ENCODE data around the gene AGAP1.
A peak's percentile ranks its signal among the peaks of the same experiment; 100 is the strongest.

The AGAP1 gene

DNA sequence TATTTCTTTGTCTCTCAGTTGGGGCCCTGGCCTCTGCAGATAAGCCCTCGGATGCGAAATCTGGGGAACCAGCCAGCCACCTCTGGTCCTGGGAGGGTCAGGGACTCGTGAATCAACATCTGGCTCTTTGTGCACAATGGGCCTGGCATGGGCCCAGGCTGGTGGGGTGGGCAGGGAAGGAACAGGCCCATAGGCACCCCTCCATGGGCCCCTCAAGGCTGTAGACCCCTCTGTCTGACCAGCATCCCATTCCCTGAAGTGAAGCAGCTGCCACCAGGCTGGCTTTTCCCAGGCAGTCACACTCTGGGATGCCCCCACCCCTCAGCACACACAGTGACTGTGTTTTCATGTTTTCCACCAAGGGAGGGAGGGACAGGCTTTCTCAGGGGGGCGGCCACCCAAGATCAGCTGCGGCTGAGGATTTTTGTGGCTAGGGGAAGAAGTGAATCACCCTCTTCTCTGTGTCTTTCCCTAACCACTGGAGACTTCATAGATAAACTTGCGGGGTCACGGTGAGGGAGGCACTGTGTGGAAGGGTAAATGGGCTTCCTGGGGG is 166.0 kb downstream of the AGAP1 start:
- DNase-seq = peak in 12 of 56 donors; percentile 13 to 62 (median 34)

DNA sequence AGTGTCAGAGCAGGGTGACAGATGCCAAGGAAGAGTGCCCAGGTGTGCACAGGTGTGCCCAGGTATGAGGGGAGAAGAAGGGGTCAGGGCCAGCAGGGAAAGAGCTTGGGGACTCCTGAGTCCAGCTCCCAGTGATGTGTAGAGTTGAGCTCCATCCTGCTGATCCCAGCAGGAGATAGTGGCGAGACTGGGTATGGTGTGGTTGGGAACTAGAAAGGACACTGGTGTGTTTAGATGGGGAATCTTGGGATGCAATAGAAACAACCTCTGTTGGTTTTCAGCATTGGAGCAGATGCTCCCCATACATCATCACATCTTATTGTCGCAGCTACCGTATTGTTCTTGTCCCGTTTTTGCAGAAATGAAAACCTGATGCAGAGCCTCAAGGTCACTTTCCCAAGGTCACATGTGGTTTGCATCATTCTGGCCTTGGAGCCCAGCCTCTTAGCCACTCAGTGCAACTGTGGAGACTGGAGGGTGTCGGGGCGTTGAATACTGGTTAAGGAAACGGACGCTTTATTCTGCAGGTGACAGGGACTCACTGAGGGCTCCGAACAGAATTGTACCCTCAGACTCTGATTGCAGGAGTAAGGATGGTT is 166.7 kb downstream of the AGAP1 start:
- DNase-seq = no peak

DNA sequence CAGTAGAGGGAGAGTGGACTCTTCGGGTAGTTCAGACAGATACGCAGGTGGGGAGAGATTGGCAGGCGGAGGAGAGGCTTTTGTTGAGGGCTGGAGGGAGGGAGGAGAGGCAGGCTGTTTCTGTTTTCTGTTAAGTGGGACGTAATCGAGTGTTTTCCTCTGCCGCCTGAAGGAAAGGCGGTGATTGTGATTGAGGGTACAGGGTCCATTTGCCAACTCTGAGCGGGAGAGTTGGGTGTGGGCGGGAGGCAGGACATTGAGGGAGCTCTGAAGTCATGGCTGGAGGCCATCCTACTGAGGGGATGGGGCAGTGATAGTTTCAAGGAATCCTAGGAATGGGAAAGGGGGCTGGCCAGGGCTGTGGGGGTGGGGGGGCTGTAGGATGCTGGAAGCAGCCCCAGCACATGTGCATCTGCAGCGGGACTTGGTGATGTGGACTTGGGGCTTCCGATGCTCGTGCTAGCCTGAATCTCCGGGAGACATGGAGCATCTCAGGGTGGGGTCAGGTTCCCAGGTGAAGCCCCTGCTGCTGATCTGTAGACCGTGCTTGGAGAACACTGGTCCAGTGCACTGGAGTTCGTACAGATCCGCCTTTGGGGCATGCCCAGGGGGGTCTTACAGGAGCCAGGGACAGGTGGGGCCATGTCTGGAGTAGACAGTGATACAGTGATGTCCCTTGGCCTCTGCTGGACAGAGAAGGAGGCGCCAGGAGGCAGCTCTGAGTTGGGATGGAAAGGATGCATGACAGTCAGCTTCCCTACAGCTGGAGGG is 167.5 kb downstream of the AGAP1 start:
- no peak for DNase-seq

DNA sequence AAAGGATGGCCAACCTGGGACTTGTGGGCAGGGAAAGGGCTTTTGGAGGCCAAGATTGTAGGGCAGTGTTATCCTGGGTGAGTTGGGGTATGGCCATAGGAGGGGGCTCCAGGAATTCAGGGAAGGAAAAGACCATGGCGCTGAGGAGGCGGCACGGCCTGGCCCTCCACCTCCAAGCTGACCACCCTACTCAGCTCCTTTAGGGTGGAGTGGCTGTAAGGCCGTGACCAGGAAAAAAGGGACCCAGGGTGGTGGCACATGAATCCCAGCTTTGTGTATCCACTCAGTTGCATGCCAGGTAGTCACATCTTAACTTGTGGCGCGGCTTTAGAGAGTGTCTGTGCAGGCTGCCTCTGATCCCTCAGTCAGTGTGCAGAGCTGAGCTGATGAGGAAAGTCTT is 168.1 kb downstream of the AGAP1 start:
- no peak for DNase-seq

DNA sequence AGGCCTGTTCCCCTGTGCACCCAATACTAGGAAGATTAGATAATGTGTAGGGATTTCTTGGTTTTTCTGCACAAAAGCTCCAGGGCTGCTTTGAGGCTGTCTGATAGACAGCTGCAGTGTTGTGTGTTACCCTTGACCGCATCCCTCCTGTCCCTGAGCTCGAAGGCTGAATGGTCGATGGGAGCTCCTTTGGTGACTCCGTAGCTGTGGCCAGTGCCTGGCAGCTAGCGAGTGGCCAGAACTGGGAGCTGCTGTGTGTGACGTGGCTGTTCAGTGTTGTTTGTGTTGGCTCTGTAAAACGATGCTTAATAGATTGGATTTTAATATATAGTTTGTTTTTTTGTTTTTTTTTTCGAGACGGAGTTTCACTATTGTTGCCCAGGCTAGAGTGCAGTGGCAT is 170.0 kb downstream of the AGAP1 start:
- peak in 9 of 56 donors; percentile 17 to 49 (median 32) for DNase-seq

DNA sequence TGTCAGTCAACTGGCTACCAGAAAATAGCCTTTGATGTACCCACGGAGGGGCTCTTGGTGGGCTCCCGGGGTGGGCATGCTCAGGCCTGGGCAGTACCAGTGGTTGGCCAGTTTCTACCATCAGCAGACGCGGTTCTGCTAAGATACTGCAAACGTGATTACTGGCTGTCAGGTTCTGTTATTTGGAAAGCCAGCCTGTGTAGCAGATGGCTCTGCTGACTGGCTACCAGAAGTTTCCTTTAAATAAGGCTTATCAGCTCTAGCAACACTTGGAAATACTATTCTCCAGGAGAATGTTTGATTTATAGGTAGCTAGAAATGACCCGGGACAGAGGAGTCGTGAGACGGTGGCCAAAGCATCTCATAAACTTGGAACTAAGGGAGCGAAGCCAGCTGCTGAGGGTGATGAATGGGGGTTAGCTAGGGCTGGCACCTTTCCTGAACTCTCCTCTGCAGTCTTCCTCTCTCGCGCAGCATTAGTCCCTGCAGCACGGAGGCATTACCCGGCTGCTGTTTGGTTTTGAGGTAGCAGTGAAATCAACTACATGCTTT is 171.9 kb downstream of the AGAP1 start:
- DNase-seq = peak in 4 of 56 donors; percentile 19 to 47 (median 28)

DNA sequence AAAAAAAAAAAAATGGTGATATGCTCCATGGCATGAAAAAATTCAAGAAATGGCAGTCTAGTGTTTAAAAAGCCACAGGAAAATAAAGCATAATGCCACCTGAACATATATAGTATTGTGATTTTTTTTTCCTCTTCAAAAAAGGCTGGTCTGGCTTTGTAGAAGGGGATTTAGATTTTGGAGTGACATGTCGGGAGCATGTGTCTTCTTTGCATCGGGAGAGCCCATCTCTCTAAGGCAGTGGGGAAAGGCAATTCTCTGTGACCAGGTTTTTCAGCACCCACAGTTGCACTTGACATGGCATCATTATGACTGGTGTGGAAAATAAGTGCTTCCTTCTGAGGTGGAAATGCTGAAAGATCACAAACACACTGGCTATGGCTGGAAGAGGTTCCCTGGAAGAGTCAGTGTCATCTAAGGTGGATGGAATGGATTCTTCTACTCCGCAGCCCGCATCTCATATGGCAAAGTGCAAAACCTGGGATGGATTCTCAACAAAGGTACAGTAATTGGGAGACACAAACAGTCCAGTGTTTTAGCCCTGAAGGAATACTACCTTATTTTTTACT is 172.5 kb downstream of the AGAP1 start:
- peak in 39 of 56 donors; percentile 13 to 80 (median 47) for DNase-seq

DNA sequence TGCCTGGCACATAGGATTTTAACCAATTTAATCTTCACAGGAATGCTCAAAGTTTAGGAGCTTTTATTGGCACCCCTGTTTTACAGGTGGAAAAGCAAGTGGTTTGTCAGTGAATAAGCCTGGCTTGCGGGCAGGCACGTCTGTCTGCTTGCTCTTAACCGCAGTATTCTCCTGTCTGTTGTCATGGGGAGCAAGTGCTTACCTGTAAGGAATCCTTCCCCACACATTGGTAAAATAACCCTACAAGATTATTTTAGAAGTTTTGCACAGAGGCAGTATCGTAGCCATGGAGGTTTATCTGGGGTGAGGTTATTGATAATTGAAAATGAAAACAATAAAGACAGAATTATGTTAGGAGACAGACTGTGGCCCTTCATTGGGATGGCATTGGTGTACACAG is 174.9 kb downstream of the AGAP1 start:
- DNase-seq = no peak

DNA sequence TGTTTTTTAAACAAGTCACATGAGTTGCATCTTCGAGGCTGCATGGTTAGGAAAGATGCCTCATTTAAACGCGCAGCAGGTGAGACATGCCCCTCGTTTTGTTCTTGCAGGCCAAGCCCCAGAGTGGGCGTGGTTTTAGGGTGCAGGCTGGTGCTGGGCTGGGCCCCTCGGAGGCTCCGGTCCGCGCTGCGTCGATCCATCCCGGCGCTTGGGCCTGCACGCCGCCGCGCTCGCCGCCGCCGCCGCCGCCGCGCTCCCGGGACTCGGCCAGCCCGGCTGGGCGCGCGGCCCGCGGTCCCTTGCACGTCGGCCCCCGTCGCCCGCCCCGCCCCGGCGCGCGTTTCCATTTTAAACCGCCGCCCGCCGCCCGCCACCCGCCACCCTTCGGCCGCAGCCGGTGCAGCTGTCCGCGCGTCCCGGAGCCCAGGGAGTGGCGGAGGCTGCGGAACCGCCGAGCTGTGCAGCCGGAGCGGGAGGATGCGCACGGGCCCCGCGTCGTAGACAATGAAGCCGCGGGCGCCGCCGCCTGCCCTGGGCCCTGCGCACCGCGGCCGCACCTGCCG is 175.5 kb downstream of the AGAP1 start:
- DNase-seq = peak in 46 of 56 donors; percentile 26 to 84 (median 65)

DNA sequence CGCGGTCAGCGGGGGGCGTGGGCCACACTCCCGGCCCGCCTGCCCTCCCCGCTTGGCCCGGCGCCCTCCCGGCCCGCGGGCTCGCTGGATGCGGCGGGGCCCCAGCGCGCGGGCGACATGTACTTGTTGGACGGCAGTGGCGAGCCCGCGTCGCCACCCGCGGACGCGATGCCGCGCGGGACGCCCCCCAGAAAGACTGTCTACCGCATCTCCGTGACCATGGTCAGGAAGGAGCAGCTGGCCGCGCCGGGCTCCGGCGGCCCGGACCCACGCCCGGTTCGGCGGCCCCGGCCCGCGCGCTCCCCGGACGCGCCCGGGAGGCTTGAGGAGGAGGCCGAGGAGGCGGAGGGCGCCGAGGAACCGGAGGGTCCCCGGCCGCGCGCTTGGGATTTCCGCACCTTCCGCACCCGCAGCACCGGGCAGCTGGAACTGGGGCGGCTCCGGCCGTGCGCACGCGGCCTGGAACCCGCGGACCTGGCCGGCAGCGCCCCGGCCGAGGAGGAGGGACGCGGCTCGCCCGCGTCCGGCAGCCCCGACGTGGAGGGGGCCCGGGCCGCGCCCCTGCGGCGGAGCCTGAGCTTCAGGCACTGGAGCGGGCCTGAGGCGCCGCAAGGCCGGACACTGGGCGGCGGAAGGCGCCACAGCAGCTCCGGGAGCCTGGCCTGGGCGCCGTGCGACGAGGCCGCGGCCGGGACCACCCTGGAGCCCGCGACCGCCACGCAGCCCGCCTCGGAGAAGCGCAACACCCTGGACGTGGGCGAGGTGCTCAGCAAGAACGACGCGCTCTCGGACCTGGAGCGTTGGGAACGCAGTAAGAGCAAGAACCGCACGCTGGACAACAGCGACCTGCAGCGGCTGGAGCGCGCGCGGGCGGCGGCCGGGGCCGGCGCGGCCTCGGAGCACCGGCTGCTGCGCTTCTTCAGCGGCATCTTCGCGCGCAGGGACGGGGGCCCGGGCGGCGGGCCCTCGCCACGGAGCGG is 176.4 kb downstream of the AGAP1 start:
- peak in 36 of 56 donors; percentile 17 to 70 (median 40) for DNase-seq

DNA sequence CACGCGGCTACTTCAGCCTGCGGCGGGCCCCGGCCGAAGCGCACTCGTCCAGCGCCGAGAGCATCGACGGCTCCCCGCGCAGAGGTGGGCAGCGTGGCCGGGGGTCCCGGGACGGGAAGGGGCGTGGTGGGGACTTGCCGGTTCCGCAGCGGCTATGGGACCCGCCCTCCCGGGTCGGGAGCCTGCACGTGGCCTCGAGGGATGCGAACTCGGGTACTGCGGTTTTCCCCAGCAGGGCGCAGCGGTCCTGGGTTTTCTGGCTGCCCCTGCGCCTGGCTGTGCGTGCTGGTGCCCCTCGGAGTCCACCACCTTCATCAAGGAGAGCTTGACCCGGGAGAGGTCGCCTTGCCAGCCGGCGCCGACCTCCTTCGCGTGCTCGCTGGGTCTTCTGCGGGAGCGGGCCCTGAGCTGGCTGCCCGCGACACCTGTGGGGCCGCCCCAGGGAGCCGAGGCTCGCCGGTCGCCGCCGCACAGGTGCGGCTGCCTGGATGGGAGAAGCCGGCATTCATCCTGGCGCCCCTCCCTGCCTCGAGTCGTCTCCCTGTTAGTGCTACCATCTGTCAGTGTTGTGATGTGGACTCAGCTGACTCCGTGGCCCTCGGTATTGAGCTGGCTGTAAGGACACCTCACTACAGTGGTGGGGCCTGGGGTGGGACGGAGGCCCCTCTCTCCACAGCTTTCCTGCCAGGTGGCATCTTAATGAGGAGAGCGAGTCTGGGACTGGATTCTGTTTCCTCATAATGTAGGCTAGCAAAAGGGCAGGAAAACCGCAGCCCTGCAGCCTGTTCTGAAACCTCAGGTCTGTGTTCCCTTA is 177.3 kb downstream of the AGAP1 start:
- peak in 2 of 56 donors; percentile 15 to 33 for DNase-seq

DNA sequence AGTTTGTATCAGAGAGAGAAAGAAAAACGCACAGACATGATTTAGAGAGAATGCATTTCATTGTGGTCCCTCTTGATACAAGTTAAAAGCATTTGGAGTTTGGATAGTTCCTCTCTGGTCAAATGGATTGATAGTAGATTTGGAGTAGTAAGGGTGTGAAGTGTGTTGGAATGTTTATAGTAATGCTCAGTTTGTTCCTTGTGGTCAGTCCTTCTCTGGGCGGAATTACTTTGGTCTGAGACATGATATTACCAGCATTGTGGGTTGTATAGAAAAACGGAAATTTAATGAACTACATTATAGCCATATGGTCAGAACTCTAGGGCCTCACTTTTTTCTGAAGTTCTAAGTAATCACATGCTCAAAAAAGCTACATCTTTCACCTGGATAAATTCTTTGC is 178.9 kb downstream of the AGAP1 start:
- no peak for DNase-seq

DNA sequence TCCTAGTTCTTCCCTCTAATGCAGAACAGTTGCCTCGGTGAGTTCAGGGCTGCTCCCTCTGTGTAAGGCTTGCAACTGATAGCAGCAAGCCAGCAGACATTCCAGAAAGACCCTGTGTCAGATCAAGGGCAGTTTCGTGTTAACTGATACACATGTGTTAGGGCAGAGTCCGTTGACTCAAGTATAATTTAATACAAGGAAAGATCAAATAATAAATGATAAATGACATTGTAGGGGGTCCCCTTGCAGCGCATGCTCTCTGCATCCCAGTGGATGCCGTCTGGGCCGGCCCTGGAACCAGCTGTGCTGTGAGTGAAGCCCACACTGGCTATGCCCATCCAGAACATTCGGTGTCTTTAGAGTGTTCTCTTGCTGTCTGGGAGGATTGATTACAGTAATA is 180.3 kb downstream of the AGAP1 start:
- peak in 2 of 56 donors; percentile 14 to 20 for DNase-seq

DNA sequence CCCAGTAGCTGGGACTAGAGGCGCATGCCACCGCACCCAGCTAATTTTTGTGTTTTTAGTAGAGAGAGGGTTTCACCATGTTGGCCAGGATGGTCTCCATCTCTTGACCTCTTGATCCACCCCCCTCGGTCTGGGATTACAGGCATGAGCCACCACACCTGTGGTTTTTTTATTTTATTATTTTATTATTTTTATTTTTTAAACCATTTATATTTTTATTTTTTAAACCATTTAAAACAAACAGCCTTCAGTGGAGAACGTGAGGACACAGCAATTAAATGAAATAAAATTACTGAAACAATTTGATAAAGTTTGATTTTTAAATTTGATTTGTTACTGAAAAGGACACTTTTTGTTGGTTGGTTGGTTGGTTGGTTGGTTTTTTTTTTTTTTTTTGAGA is 181.0 kb downstream of the AGAP1 start:
- no peak for DNase-seq

DNA sequence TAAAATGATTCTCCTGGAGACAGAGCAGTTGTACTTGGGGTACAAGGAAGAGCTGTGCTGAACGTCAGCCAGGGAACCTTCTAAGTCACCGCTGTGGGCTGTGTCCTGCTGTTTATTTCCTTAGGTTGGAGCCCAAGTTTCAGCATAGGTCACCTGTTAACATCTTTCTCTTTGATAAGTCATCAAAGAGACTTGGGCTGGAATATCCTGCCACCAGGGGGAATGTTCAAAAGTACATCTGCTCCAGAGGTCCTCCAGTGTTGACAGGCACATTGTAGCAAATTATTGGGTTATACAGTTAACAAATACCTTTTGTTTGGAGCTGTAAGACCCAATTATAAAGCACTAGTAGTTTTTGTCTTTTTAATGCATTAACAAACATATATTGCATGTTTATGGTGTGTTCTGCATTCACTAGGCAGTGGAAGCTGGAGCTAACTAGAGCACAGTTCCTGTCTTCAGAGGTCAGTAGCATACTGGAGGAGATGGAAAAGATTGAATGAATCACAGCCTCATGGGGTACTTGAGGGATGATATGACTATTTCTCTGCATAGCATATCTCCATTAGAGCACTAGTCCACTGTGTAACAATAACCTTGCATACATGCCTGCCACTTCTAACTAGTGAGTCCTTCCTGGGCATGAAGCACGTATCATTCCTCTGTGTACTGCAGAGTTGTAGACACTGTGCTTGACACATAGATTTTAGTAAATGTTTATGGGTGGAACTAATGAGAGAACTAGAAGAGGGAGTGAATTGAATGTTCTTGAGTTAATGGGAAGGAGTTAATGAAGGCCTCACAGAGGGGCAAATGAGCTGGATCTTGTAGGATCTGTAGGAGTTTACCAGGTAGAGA is 182.1 kb downstream of the AGAP1 start:
- no peak for DNase-seq

DNA sequence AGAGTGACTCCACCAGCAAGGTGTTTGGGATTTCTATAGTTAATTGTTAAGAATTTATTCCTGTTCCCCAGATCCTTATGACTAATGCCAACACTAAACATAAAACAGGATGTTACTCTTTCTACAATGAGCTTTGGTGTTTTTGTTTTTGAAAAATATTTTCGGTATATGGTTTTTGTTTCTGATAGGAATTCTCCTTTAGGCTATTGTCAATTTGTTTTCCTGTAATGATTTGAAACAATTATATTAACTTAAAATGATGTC is 182.6 kb downstream of the AGAP1 start:
- no peak for DNase-seq

DNA sequence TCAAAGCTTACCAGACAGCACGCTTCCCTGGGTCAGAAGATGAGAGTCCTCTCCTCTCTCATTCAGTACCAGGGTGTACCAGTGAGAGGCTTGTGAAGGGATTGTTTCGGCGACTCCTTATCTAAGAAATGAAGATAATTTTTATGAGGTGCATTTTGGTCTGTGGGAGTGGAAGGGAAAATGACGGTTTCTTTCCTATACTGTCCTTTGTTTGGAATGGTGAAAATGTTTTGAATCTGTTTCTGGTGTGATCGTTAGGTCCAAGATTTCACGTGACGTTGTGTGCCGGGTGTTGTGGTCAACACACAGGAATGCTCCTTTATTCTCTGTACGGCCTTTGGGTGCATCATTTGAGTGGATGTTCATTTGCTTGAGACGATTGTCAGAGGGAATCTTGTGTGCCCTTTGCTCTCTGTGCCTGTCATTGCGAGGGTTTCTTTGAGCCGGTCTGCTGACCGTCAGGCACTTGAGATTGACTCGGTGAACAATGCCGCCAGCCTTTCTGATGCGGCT is 183.5 kb downstream of the AGAP1 start:
- DNase-seq = peak in 6 of 56 donors; percentile 11 to 39 (median 26)

DNA sequence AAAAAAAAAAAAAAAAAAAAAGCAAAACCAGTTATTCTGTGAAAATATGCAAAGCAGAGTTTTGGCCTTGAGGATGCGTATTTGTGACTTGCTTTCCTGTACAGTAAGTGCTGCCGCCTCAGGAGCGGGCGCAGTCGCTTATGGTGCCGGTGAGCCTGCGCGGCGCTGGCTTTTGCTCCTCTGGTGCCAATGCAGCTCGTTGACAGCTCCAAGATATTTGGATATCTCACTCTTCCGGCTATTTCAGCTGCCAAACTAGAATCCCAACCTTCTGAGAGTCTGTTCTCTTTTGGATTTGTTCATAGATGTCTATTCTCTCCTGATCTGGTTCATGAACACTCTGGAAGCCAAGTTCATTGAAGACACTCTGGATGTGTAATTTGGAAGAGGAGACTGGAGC is 184.1 kb downstream of the AGAP1 start:
- DNase-seq = peak in 1 of 56 donors; percentile 22

DNA sequence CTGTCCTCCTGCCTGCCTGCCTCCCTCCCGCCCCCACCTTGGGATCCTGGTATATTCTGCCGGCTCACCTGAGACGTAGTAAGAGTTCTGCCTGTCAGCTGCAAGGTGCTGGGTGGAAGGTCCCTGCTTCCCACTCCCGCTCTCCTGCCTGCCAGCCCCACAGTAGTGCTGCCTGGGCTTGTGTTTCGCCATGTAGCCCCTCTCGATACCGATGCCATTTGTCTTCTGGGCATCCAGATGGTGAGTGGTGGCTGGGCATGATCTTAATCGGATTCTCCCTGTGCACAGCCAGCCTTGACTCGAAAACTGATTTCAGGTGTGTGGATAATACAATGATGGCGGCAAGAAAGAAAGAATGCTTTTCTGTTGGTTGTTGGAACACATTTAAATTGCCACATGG is 184.9 kb downstream of the AGAP1 start:
- DNase-seq = no peak

Data from nucleus accumbens (tissue), 56 donors.